Esophagus squamous epithelium (tissue), 4 donors: ENCODE data around the gene TBX6.

ENCODE experiments used
- CTCF ChIP-seq, 6 experiments: fragments of 450-650 bp in 4 of 6; fragments of 200-600 bp in 2 of 6; sonication (generic) in 2 of 6; IDR thresholded peaks; one replicate each; pipeline ENCODE4 v1.5.1; 2016 to 2019; ENCODE audit warnings: antibody characterized with exemption in 6 of 6, mild to moderate bottlenecking in 4 of 6, moderate library complexity in 4 of 6
- POLR2A ChIP-seq, 4 donors: fragments of 450-650 bp; IDR thresholded peaks; one replicate each; pipeline ENCODE4 v1.6.1; 2017; ENCODE audit warnings: antibody characterized with exemption in 4 of 4, mild to moderate bottlenecking in 4 of 4, moderate library complexity in 3 of 4

GRCh38 chr16:30066761-30067583, 24.8 kb downstream of the TBX6 start:
- TF ChIP-seq CTCF (IDR thresholded peaks at IDR 0.05): no peak
- TF ChIP-seq POLR2A (IDR thresholded peaks at IDR 0.05): peak in 1 of 4 donors; percentile 41
